Measurements from ENCODE around the gene SCYGR1.
"Not testable (repeated sequence)": the region's sequence is repeated elsewhere in the genome, so short reads cannot be mapped to it uniquely, and the experiment has no call there.

The SCYGR1 gene

DNA sequence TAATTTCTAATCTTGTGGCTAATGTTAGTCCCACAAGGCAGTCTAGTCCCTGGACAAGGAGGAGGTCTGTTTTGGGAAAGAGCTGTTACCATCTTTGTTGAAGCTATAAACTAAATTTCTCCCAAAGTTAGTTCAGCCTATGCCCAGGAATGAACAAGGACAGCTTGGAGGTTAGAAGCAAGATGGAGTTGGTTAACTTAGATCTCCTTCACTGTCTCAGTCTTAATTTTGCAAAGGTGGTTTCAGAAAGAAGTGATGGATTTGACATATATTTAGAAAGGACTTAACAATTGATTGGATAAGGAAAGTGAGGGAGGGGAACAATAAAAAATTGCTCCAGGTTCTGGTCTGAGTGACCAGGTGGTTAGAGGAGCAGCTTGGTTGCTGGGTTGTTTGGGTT is 14.6 kb upstream of the SCYGR1 start:
- no peak for DNase-seq

GRCh38 chr2:227401550-227401949 is 13.8 kb upstream of the SCYGR1 start:
- DNase-seq: no peak

DNA sequence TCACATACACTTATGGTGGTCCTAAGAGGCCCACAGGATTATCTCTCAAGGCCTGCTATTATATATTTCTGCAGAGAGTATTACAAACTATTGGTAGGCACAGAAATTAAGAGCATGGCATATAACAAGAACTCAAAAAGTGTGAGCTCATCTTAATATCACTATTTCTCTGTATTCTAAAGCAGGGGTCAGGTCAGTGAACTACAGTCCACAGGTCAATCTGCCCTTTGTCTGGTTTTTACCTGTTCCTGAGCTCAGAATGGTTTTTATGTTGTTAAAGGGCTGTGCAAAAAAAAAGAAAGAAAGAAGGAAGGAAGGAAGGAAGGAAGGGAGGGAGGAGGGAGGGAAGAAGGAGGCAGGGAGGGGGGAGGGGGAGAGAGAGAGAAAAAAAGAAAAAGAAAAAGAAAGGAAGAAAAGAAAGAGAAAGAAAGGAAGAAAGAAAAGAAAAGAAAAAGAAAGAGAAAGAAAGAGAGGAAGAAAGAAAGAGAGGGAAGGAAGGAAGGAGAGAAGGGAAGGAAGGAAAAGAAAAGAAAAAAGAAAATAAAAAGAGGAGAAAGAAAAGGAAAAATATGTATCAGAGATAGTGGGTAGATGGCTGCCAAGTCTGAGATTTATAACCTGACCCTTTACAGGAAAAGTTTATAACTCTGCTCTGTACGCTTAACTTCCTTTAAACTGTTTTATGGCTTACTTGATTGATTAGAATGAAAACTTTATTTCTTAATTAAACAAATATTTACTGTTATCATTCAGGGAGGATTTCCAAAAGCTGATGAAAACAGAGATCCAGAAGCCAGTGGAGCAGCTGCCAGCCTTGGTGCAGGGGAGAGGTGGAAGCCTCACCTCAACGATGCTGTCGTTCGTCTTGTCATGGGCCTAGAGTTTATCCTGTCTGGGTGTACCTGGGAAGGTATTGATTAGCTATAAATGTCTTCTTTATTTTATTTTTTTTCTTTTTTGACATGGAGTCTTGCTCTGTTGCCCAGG is 11.2 kb upstream of the SCYGR1 start:
- DNase-seq: no peak

GRCh38 chr2:227397562-227397961 is 9.8 kb upstream of the SCYGR1 start:
- DNase-seq: no peak

DNA sequence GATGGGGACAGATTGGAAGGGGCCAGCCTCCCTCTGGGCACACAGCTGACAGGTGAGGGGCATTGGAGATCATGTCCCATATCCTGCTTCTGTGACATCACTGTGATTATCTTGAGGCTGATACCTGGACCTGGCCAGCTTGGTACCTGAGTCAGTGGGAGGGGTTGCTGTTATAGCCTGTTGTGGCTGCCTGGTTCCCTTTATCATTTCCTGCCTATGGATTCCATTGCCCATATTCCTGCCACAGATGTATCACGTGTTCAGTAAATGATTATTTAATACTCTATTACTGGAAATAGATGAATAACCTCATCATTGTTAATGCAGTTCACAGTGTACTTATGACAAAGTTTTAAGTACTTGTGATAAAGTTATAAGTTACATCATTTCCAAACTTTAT is 7.8 kb upstream of the SCYGR1 start:
- DNase-seq: no peak

DNA sequence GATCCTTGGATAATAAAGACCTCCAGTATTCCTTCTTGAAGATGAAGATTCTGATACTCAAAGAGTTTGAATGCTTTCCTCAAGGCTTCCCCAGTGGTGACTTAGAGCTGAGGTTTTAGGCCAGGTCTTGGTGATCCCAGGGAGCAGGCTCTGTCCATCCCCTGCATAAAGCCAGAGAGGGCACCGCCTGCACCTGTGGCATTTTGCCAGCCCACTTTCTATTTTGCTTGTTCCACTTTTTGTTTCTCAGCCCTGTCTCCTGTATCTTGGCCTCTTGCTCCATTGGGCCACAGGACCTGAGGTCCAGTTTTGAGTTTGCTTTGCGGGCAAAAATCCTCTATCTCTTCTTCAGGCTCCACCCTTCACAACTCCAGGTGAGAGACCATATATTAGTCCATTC is 6.7 kb upstream of the SCYGR1 start:
- DNase-seq: no peak

DNA sequence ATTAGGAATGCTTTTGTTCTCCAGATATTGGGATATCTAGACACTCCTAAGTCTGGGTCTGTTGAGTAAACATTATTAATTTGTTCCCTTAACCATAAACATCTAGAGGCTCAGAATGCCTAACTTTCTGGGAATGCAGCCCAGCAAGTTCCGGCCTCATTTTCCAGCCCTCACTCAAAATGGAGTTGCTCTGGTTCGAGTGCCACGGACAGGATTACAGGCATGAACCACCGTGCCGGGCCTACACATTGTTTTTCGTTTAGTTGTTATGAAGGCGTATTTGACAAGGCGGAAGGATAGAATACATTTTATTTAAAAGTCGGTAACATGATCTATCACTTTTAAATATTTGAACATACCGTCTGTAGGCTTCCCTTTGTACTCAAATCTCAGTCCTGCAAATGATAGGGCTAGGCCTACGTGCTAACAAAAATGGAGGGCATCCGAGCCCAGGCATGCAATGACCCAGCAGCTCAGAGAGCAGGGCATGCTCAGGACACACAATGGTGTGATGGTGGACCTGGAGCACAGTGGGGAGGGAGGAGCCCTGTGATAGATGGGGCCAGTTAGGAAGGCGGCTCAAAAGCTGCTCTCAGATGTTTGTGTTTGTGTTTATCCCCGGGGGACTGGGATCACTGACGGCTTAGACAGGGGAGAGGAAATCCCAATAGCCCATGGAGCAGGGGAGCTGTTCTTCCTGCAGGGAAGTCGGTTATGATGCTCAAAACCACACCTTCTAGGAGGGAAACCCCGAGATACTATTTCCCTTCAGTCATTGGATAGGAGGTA is 2.9 kb upstream of the SCYGR1 start:
- DNase-seq: no peak

GRCh38 chr2:227389661-227390060 is 1.9 kb upstream of the SCYGR1 start:
- DNase-seq: no peak

- no peak for DNase-seq
These were observed 1.5 kb upstream of the SCYGR1 start for GRCh38 chr2:227389231-227389630.

DNA sequence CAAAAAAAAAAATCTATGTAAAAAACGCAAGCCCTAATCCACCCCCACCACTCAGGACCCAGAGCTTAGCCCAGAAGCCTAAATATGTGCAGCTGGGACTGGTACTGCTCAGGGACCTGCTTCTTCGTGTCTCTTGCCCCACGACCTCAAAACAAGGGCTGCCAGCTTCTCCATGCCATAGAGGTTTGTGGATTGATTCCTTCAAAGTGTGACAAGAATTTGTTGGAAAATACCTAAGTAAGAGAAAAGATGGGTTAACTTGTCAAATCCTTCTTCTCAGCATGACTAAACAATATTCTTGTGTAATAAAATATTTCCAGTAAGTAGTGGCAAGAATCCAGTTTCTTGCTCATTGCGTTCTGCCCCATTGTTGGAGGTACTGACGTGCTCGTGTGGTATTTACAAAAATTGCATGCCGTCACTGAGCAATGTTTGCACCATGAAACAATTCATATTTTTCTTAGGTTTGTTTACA is 825 bp upstream of the SCYGR1 start:
- DNase-seq: no peak

- DNase-seq: no peak
These were observed 1.1 kb downstream of the SCYGR1 start for GRCh38 chr2:227386630-227387029.

DNA sequence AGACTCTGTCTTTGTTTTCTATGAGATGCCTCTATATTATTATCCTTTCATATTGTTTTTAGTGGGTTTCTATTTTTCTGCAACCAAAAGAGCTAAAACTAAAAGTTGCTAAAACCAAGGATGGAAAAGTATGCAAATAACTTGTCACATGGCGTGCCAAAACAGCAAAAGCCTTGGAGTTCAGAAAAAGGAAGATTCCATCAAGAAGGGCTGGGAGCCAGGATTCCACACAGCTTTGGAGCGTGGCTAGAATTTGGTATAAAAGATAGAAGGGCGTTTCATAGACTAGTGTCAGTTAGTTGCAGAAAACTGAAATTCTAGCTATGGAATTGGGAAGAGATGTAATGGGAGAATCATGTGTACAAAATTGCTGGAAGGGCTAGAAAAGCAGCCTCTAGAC is 4.1 kb downstream of the SCYGR1 start:
- no peak for DNase-seq

GRCh38 chr2:227382241-227382835 is 5.4 kb downstream of the SCYGR1 start:
- not testable (repeated sequence) for DNase-seq

- no peak for DNase-seq
These were observed 8.7 kb downstream of the SCYGR1 start, which contains the start of gene TM4SF20 for GRCh38 chr2:227379095-227379494. Gene TM4SF20 (minus strand): TSS chr2:227379306. CDS start chr2:227379268, 38 bp downstream.

GRCh38 chr2:227378371-227378782 is 9.4 kb downstream of the SCYGR1 start:
- DNase-seq: no peak

- DNase-seq: no peak
These were observed 10.0 kb downstream of the SCYGR1 start for GRCh38 chr2:227377467-227378351.

DNA sequence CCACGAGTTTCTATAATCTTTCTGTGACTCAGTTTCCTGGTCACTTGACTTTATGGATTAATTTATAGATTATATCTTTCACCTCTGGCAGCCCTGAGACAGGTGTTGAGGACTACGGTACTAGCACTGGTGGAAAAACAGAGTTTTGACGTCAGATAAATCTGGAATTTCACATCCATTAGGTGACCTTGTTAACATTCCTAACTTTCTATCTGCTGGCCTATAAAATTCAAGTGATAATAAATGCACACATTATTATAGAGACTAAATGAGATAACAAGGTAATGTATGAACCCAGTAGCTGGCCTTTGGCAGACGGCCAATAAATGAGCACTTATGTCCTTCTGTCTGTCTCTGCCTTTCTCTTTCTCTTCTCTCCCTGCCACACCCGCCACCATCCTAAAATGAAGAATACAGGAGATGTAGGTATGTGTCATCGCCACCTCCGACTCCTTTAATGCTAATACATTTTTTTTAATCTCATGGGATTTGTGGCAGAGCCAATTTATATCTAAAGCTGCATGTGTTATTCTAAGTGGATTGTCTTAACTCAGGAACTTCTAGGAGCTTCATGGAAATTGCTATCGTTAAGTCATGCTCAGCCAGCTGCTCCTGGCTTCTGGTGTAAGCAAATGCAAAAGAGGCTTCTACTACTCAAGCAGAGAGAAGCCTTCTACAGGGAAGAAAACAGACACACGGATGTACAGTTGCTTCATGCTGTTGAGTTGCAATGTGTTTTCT is 10.9 kb downstream of the SCYGR1 start:
- no peak for DNase-seq

- no peak for DNase-seq
These were observed 13.6 kb downstream of the SCYGR1 start for GRCh38 chr2:227374158-227374557.

DNA sequence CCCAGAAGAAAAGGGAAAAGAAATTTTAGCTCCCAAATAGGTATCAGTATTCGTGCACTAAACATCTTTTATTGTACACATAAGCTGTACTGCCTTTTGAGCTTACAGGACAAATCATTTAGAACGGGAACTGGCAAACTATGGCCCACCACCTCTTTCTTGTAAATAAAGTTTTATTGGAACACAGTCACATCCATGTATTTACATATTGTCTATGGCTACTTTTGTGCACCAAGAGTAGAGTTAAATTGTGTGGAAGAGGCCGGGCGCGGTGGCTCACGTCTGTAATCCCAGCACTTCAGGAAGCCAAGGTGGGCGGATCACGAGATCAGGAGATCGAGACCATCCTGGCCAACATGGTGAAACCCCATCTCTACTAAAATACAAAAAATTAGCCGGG is 14.4 kb downstream of the SCYGR1 start:
- no peak for DNase-seq

DNA sequence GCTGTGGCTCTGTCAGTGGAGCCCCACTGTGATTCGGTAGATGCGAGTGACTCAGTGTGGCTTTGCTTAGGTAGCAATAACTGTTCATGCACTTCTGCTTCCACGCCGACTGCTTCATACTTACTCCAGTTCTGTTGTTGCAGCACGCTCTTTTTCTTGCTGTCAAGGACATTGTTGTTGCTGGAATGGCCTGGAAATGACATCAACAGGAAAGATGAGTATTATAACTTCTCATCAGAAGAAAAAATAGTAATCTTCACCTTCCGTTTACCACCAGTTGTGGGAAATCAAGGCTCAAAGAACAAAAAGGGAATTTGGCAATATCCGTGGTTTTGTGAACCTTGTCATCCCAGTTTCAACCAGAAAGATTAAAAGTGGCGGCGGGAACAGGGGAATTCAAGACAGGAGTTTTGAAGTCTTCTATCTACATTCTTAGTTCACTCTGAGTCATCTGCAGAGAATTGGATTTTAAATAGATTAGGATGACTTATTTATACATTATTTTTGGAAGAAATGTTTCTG is 16.9 kb downstream of the SCYGR1 start:
- no peak for DNase-seq

- DNase-seq: no peak
These were observed 17.7 kb downstream of the SCYGR1 start for GRCh38 chr2:227370092-227370491.

Data from NCI-H1417 treated with DMSO at 0.1 percent for 48 hours (cell line).